GM18951 (cell line): ENCODE results near the gene CAV2.
"Not testable (repeated sequence)": the region's sequence is repeated elsewhere in the genome, so short reads cannot be mapped to it uniquely, and the experiment has no call there.

Source experiments
- POLR2A ChIP-seq: IDR thresholded peaks from 4 replicates; pipeline ENCODE4 v1.6.1; 2011; ENCODE audit warnings: mild to moderate bottlenecking; ENCODE audit not compliant: insufficient read length, insufficient read depth; ENCODE audit errors: extremely low read depth
- in situ Hi-C: fragments of 300-500 bp; cut with MboI; formaldehyde crosslinking; loops from one replicate; pipeline ENCODE4 v1.12.0; 2022; ENCODE audit warnings: low sequenced_read_pairs, mixed read lengths, inconsistent platforms; ENCODE audit not compliant: unreplicated experiment

CAV2 gene

GRCh38 chr7:116483271-116483942, 16.1 kb upstream of the CAV2 start:
- no peak for TF ChIP-seq POLR2A

GRCh38 chr7:116484389-116484788, 15.1 kb upstream of the CAV2 start:
- in situ Hi-C loops, result not testable (repeated sequence)

More at GRCh38 chr7:116483271-116483942, 16.1 kb upstream of the CAV2 start:
- in situ Hi-C loops, result no loop called here

DNA sequence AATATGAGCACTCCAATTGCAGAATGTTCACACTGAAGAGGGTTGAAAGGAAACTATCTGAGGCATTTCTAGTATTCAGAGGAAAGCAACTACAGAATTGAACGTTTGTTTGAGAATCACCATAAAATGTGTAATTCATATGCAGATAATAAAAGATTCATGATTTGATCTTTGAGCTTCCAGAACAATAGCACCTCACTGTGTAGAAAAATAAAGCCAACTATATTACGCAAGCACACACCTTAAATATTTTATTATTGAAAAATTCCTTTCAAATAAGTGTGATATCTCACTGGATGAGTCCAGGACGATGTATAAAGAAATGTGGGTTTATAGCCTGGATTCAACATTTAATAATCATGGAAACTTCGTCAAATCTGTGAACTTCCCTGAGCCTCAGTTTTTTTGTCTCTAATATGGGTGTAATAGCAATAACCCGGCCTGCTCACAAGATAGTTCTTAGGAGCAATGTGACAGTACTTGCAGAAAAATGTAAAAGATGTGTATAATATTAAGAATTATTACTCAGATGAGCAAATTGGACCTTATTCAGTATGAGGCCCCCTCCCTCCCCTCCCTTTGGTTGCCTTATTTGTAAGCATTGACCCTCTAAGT, 11.5 kb upstream of the CAV2 start:
- no peak for TF ChIP-seq POLR2A
- in situ Hi-C loops, result no loop called here

- no peak for TF ChIP-seq POLR2A
- in situ Hi-C loops, result no loop called here
Observed at GRCh38 chr7:116490351-116490750, 9.2 kb upstream of the CAV2 start.

- TF ChIP-seq POLR2A, result no peak
- in situ Hi-C loops, result no loop called here
Observed at GRCh38 chr7:116491887-116492653, 7.5 kb upstream of the CAV2 start.

DNA sequence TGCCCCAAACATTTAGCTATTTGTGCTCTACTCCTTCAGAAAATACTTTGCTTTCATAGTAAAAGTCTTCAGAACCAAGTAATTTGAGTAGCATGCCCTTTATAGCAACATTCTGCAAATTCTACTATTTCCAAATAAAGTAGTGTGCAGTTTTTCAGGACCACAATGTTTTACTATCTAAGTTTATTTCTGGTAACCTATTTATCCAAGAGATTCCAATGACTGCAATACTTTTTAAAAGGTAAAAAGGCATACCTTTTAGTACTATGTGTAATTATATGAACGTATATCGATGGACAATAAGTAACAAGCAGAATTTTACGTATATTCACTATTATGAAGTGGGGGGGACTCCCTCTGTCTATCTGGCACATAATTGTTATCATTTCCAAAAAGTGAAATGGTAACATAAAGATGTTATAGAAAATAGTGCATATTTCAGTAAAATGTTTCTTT, 6.9 kb upstream of the CAV2 start:
- in situ Hi-C loops, result no loop called here
- TF ChIP-seq POLR2A, result no peak

GRCh38 chr7:116493449-116493848, 6.1 kb upstream of the CAV2 start:
- TF ChIP-seq POLR2A, result no peak
- in situ Hi-C loops, result no loop called here

GRCh38 chr7:116494472-116494871, 5.1 kb upstream of the CAV2 start:
- TF ChIP-seq POLR2A, result no peak
- in situ Hi-C loops, result no loop called here

- in situ Hi-C loops, result no loop called here
- no peak for TF ChIP-seq POLR2A
Observed at GRCh38 chr7:116495736-116496135, 3.8 kb upstream of the CAV2 start.

GRCh38 chr7:116496653-116497052, 2.9 kb upstream of the CAV2 start:
- in situ Hi-C loops, result no loop called here
- no peak for TF ChIP-seq POLR2A

- in situ Hi-C loops, result no loop called here
- TF ChIP-seq POLR2A, result no peak
Observed at GRCh38 chr7:116497708-116498107, 1.8 kb upstream of the CAV2 start.

DNA sequence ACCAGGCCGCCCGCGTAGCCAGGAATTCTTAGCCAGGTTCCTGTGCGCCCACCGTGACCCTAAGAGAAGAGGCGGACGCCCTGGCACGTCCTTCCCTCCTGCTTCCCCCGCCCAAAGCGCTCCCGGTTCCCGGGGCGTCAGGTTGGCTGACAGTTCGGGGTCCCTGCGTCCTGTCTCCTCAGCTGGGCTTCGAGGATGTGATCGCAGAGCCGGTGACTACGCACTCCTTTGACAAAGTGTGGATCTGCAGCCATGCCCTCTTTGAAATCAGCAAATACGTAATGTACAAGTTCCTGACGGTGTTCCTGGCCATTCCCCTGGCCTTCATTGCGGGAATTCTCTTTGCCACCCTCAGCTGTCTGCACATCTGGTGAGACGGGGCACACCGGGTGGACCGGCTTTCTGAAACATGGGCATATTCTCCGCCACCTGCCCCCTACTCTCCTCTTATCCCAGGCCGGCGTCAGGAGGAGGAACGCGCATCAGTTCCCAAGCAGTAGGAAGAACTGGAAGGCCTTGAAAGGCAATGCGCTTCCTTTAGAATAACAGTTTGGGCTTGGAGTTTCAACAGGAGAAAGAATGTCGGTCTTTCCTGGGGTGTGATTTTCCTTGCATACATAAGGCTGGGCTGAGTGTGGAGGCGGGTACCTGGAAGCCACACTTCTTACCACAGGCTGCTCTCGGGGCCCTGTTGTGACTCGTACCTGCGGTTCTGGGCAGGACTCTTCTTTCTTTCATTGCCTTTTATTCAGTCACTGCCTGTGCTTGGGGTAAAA, 728 bp downstream of the CAV2 start:
- in situ Hi-C loops, result no loop called here
- TF ChIP-seq POLR2A, result no peak
